HG02759 (cell line): ENCODE results near the gene IL1B.

Source experiments
- ATAC-seq: cut with Tn5 transposase; IDR thresholded peaks from one replicate; pipeline ENCODE4 v1.9.1; 2021; ENCODE audit warnings: mild to moderate bottlenecking, moderate library complexity; ENCODE audit not compliant: unreplicated experiment

Gene IL1B

GRCh38 chr2:112811276-112811831, 25.2 kb downstream of the IL1B start:
- no peak for ATAC-seq

GRCh38 chr2:112809112-112809511, 27.5 kb downstream of the IL1B start:
- ATAC-seq: no peak

DNA sequence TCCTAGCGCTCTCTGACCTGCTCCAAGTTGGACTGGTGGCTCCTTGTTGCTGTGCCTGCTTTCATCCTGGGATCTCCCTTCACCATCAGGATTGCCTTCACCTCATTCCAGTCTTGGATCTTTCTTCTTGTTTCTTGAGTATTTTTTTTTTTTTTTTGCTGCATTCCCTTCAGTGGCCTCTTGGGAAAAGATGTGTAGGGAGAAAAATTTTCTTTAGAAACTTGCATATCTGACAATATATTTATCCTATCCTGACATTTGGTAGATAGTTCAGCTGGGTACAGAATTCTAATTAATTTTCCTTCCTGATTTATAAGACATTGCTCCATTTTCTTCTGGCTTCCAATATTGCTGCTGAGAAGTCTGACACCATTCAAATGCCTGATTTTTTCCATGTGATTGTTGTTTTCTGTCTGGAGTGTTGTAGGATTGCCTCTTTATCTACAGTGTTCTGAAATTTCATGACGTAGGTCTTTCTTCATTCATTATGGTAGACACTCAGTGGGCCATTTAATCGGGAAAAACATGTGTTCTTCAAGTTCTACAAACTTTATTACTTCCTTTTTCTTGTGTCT, 29.3 kb downstream of the IL1B start:
- ATAC-seq: no peak

DNA sequence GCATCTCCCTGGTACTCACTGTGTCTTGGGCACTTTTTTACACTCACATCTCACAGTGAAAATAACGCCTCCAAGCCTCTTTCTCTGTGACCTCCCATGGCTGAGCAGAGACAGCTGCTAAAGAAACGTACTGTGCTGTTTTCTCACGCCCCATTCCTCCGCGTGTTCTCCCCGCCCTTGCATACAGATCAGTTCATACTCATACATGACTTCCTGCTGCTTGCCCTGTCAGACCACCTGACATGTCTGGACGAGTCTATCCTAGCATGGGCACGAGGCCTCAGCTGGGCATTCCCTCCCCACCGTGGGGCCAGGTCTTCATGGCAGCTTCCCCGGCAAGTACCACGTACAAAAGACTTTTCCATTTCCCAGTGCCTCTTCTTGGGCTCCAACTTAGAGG, 31.0 kb downstream of the IL1B start:
- ATAC-seq: peak; percentile 62

- ATAC-seq: peak; percentile 55
These were observed 32.7 kb downstream of the IL1B start for GRCh38 chr2:112803691-112804521.

GRCh38 chr2:112800881-112801583, 35.5 kb downstream of the IL1B start:
- no peak for ATAC-seq

DNA sequence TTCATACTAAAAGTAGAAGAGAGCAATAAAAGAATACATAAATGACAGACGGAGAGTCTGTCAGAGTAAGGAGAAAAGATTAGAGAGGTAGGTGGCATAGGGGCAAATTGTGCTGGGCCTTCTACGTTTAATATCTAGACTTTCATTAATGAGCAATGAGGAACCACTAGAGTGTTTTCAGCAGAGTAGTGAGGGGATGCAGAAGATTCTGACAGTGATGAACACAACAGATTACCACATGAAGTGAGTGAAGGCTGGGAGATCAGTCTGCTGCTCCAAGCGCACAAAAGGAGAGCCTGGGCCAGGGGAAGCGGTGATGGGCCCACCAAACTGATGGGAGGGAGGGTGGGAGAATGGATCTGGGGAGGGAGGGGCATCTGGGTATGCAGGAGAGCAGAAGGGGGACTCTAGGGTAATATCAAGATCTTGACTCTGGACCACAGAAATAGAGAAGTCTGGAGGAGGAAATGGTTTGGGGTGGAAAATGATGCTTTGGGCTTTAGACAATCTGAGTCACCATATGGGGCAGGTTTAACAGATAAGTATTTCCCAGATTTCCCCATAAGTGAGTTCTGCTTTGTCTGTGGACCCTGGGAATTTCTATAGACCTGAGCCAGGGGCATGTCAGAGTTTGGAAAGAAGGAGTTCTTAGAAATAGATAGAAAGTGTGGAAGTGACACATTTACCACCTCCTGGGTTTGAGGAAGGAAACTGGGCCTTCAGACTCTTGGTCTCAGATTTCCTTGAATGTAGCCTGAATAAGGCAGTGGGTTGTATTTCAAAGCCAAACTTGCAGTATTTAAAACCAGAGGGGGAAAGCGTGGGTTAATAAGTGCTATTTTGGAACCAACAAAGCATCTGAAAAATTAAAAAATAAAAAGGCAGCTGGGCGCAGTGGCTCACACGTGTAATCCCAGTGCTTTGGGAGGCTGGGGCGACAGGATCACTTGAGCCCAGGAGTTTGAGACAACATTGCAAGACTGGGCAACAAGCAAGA, 37.3 kb downstream of the IL1B start:
- no peak for ATAC-seq

- ATAC-seq: no peak
These were observed 40.1 kb downstream of the IL1B start for GRCh38 chr2:112796486-112796885.

- no peak for ATAC-seq
These were observed 40.8 kb downstream of the IL1B start for GRCh38 chr2:112795774-112796173.

- no peak for ATAC-seq
These were observed 41.7 kb downstream of the IL1B start for GRCh38 chr2:112794841-112795240.

GRCh38 chr2:112794131-112794733, 42.3 kb downstream of the IL1B start:
- peak; percentile 63 for ATAC-seq

DNA sequence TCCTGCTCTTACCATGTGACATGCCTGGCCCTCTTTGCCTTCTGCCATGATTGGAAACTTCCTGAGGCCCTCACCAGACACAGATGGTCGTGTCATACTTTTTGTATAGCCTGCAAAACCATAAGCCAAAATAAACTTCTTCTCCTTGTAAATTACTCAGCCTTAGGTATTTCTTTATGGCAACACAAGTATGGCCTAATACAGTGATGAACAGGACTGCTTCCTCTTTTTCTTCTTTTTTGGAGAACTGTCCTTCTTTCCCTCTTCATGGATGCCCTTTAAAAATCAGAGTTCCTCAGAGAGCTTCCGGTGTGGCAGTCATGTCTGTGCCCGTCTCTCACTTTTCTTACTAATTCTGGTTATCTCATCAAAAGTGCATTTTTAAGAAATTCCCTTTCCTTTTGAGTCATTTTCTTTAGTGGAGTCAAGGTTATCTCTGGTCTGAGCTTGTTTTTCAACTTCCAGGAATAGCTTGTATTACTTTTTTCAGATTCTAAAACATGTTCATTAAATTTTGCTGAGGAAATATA, 43.1 kb downstream of the IL1B start:
- no peak for ATAC-seq

GRCh38 chr2:112792419-112792818, 44.2 kb downstream of the IL1B start:
- no peak for ATAC-seq

GRCh38 chr2:112791693-112792230, 44.8 kb downstream of the IL1B start:
- no peak for ATAC-seq

DNA sequence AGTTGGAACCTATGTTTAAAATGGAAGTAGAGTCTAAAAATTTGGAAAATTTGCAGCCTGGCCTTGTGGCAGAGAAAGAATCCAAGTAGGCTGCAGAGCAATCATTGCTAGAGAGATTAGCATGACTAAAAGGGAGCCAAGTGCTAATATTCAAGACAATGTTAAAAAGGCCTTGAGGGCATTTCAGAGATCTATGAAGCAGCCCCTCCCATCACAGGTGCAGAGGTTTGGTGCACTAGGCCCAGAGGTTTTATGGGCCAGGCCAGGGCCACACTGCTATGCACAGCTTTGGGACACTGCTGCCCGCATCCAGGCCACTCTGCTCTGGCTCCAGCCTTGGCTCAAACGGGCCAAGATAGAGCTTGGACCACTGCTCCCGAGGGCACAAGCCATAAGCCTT, 45.6 kb downstream of the IL1B start:
- ATAC-seq: no peak

DNA sequence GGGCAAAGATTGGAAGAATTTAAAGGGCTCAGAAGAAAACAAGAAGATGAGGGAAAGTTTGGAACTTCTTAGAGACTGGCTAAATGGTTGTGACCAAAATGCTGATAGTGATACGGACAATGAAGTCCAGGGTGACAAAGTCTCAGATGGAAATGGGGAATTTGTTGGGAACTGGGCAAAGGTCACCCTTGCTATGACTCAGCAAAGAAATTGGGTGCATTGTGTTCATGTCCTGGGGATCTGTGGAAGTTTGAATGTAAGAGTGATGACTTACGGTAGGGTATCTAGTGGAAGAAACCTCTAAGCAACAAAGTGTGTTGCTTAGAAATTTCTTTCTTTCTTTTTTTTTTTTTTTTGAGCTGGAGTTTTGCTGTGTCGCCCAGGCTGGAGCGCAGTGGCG, 46.3 kb downstream of the IL1B start:
- no peak for ATAC-seq

- ATAC-seq: no peak
These were observed 47.4 kb downstream of the IL1B start for GRCh38 chr2:112789186-112789585.

DNA sequence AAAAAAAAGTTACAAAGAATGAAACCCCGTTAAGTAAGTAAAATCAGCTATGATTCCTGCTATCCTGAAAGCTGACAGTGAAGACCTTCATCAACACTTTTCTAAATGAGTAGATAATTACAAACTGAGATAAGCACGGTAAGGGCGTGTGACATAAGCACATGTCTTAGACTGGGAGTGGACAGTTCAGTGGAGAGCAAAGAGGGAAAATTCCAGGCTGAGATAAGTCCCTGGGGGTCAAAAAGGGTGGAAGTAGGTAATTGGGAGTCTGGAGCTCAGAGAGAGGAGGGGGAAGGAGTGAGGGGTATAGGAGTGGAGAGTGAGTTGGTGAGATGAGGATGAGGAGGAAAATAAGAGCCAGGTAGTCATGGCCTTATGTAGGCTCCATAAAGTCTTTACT, 47.9 kb downstream of the IL1B start:
- no peak for ATAC-seq

DNA sequence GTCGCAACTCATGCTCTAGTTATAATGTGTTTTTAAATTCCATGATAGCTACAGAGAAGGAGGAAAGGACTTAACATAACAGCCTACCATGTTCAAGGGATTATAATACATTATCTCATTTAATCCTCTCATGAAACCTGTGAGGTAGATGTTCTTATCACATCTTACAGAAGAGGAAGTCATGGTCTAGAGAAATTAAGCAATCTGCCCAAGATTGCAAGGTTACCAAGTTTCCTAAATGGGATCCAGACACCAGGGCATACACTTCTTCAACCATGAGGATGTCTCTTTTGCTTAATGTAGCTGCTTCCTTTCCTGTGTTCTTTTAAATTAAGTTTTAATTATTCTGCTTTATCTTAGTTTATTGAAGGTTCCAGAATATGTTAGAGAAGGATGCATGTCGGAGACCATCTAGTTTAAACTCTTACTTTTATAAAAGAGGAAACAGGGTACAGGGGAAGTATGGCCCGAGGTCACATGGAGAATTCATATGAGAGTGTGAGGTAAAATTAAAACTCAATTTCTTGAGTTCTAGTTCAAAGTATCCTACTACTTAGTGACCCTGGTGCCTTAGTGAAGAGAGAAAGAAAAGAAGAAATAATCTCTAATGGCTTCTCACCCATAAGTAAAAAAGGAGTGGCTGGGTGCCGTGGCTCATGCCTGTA, 48.7 kb downstream of the IL1B start:
- ATAC-seq: no peak
